ENCODE data around the gene CFAP126. TPM values are rescaled to one million over a fixed set of nuclear protein-coding genes. Genes with fewer than 3 reads are reported as not detected.

Gene CFAP126
- total RNA-seq, 1 donor from 2014 or later, result not detected

DNA sequence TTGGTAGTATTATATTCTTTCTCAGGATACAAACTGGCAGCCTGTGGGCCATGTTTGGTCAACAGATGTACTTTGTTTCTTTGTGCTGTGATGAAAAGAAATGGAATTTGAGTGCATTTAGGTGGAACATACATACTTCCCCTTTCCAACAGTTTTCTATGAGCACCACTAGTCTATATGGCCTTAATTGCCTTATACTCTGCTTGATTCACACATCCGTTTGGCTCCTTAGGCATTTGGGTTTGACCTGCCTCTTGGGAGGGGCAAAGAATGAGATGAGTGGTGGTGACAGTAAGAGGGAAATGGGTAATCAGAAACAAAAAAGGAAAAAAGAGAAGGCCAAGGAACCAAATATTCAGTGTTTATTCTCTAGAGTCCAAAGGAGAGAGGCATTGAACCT, 17.0 kb downstream of the CFAP126 start:
- peaks cover 6 to 7% of the 10 kb centered on the region in 2 donors for H3K36me3 ChIP-seq
- intact Hi-C loops (cut with DNase I), result no loop called here
- H3K27ac ChIP-seq, result no peak overlapping the region
- H3K27me3 ChIP-seq, result no peaks in the 10 kb centered on the region
- no peak for TF ChIP-seq CTCF (IDR thresholded peaks at IDR 0.05)
- no peak for DNase-seq (ENCODE audit: low spot score in 2 of 2)
- H3K9me3 ChIP-seq, result no peaks in the 10 kb centered on the region
- H3K4me1 ChIP-seq, result no peaks in the 10 kb centered on the region
- no peak overlapping the region for H3K4me3 ChIP-seq

DNA sequence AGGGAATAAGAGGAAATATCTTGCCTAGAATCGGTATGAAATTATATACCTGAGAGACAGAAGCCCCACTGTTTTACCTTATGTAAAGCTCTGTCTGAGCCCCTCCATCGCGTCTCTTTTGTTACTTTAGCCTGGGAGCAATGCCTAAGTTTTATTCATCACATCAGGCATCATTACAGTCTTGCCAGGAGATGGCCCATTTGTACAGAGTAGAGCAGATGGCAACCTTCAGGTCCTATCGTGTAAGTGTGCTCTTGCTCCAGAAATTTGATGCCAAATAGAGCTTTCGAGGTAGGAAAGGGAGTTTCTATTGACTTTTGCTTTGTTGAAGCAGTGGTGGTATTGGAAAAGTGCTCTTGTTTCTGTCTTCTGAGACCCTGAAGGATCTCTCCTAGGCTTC, 24.9 kb downstream of the CFAP126 start:
- no peak for TF ChIP-seq CTCF (IDR thresholded peaks at IDR 0.05)
- intact Hi-C loops (cut with DNase I), result no loop called here
- H3K36me3 ChIP-seq, result peaks cover 24 to 51% of the 10 kb centered on the region in 2 donors

DNA sequence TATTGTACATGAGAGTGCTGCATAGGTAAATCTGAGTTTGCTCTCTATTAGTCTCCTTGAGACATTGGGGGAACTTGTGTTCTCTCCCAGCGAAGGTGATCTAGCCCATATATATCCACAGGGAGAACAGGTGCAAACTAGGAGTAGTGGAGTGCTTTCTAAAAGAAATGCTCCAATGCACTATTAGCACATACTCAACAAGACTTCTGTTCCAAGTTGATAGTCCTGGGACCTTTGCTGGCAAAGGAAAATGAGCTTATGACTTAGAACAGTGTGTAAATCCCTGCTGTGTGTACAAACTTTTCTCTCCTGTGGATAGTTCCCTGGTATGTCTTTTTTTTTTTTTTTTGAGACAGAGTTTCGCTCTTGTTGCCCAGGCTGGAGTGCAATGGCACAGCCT, 25.5 kb downstream of the CFAP126 start:
- Histone ChIP-seq H3K9me3 (no peaks in the 10 kb centered on the region), H3K27ac (no peak overlapping the region), H3K4me3 (no peak overlapping the region), H3K4me1 (no peaks in the 10 kb centered on the region), H3K27me3 (no peaks in the 10 kb centered on the region), H3K36me3 (peaks cover 22 to 54% of the 10 kb centered on the region in 2 donors)
- intact Hi-C loops (cut with DNase I), result no loop called here
- DNase-seq (ENCODE audit: low spot score in 2 of 2), result no peak
- TF ChIP-seq CTCF (IDR thresholded peaks at IDR 0.05), result no peak

More for the DNA sequence above, 24.9 kb downstream of the CFAP126 start:
- Histone ChIP-seq H3K9me3 (no peaks in the 10 kb centered on the region), H3K4me1 (no peaks in the 10 kb centered on the region), H3K27ac (no peak overlapping the region), H3K4me3 (no peak overlapping the region), H3K27me3 (no peaks in the 10 kb centered on the region)
- no peak for DNase-seq (ENCODE audit: low spot score in 2 of 2)

- no peak for TF ChIP-seq CTCF (IDR thresholded peaks at IDR 0.05)
- no peaks in the 10 kb centered on the region for H3K9me3 ChIP-seq
- H3K27me3 ChIP-seq, result no peaks in the 10 kb centered on the region
- intact Hi-C loops (cut with DNase I), result no loop called here
- H3K36me3 ChIP-seq, result peaks cover 33 to 74% of the 10 kb centered on the region in 2 donors
- H3K27ac ChIP-seq, result no peak overlapping the region
- H3K4me3 ChIP-seq, result no peak overlapping the region
- H3K4me1 ChIP-seq, result no peaks in the 10 kb centered on the region
- DNase-seq (ENCODE audit: low spot score in 2 of 2), result no peak
Measured at GRCh38 chr1:161335796-161336195, 31.9 kb downstream of the CFAP126 start.

DNA sequence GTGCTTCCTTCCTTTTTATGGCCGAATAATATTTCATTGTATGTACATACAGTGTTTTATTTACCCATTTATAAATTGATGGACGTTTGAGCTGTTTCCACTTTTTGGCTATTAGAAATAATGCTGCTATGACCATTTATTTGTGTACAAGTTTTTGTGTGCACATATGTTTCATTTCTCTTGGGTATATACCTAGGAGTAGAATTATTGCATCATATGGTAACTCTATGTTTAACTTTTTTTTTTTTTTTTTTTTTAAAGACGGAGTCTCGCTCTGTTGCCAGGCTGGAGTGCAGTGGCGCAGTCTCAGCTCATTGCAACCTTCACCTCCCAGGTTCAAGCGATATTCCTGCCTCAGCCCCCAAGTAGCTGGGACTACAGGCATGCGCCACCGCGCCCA, 34.5 kb downstream of the CFAP126 start:
- Histone ChIP-seq H3K27me3 (no peaks in the 10 kb centered on the region), H3K9me3 (no peaks in the 10 kb centered on the region), H3K4me3 (no peak overlapping the region), H3K4me1 (no peaks in the 10 kb centered on the region), H3K36me3 (peaks cover 47 to 82% of the 10 kb centered on the region in 2 donors), H3K27ac (no peak overlapping the region)
- DNase-seq (ENCODE audit: low spot score in 2 of 2), result no peak
- no peak for TF ChIP-seq CTCF (IDR thresholded peaks at IDR 0.05)
- intact Hi-C loops (cut with DNase I), result no loop called here

- Histone ChIP-seq H3K9me3 (no peaks in the 10 kb centered on the region), H3K27me3 (no peaks in the 10 kb centered on the region), H3K27ac (no peak overlapping the region), H3K36me3 (peaks cover 67 to 94% of the 10 kb centered on the region in 2 donors), H3K4me3 (no peak overlapping the region), H3K4me1 (no peaks in the 10 kb centered on the region)
- DNase-seq (ENCODE audit: low spot score in 2 of 2), result no peak
- intact Hi-C loops (cut with DNase I), result no loop called here
- TF ChIP-seq CTCF (IDR thresholded peaks at IDR 0.05), result no peak
Measured at GRCh38 chr1:161330346-161330745, 37.3 kb downstream of the CFAP126 start.

All from ascending aorta (tissue), 2 donors.